ENCODE results near the gene TAC4.
"Not testable (repeated sequence)": the region's sequence is repeated elsewhere in the genome, so short reads cannot be mapped to it uniquely, and the experiment has no call there.

TAC4 gene

GRCh38 chr17:49836111-49837030, 11.5 kb downstream of the TAC4 start:
- no peak overlapping the region for H3K4me3 ChIP-seq (ENCODE audit: low read length)
- no peak overlapping the region for H3K27ac ChIP-seq (ENCODE audit: low read length)
- H3K4me1 ChIP-seq (ENCODE audit: control insufficient read depth, low read depth, low read length): no peaks in the 10 kb centered on the region
- no peaks in the 10 kb centered on the region for H3K9me3 ChIP-seq (ENCODE audit: control insufficient read depth, low read depth, low read length)
- peaks cover 26% of the 10 kb centered on the region for H3K36me3 ChIP-seq (ENCODE audit: control insufficient read depth, low read depth, low read length)
- H3K9ac ChIP-seq (ENCODE audit: low read length): no peak overlapping the region
- no peaks in the 10 kb centered on the region for H3K27me3 ChIP-seq (ENCODE audit: control insufficient read depth, insufficient read depth, low read length)

GRCh38 chr17:49835472-49835871, 12.4 kb downstream of the TAC4 start:
- Histone ChIP-seq H3K27me3 (ENCODE audit: control insufficient read depth, insufficient read depth, low read length) (no peaks in the 10 kb centered on the region), H3K27ac (ENCODE audit: low read length) (no peak overlapping the region), H3K4me3 (ENCODE audit: low read length) (no peak overlapping the region), H3K9me3 (ENCODE audit: control insufficient read depth, low read depth, low read length) (no peaks in the 10 kb centered on the region), H3K4me1 (ENCODE audit: control insufficient read depth, low read depth, low read length) (no peaks in the 10 kb centered on the region), H3K36me3 (ENCODE audit: control insufficient read depth, low read depth, low read length) (peaks cover 28% of the 10 kb centered on the region), H3K9ac (ENCODE audit: low read length) (no peak overlapping the region)

- no peaks in the 10 kb centered on the region for H3K9me3 ChIP-seq (ENCODE audit: control insufficient read depth, low read depth, low read length)
- peaks cover 34% of the 10 kb centered on the region for H3K36me3 ChIP-seq (ENCODE audit: control insufficient read depth, low read depth, low read length)
- no peak overlapping the region for H3K4me3 ChIP-seq (ENCODE audit: low read length)
- H3K27ac ChIP-seq (ENCODE audit: low read length): no peak overlapping the region
- H3K4me1 ChIP-seq (ENCODE audit: control insufficient read depth, low read depth, low read length): no peaks in the 10 kb centered on the region
- no peaks in the 10 kb centered on the region for H3K27me3 ChIP-seq (ENCODE audit: control insufficient read depth, insufficient read depth, low read length)
- no peak overlapping the region for H3K9ac ChIP-seq (ENCODE audit: low read length)
Measured at GRCh38 chr17:49834118-49834743, 13.6 kb downstream of the TAC4 start.

GRCh38 chr17:49832840-49833599, 14.8 kb downstream of the TAC4 start:
- H3K27me3 ChIP-seq (ENCODE audit: control insufficient read depth, insufficient read depth, low read length): no peaks in the 10 kb centered on the region
- H3K9ac ChIP-seq (ENCODE audit: low read length): no peak overlapping the region
- no peak overlapping the region for H3K27ac ChIP-seq (ENCODE audit: low read length)
- peaks cover 46% of the 10 kb centered on the region for H3K36me3 ChIP-seq (ENCODE audit: control insufficient read depth, low read depth, low read length)
- no peaks in the 10 kb centered on the region for H3K4me1 ChIP-seq (ENCODE audit: control insufficient read depth, low read depth, low read length)
- H3K9me3 ChIP-seq (ENCODE audit: control insufficient read depth, low read depth, low read length): no peaks in the 10 kb centered on the region
- no peak overlapping the region for H3K4me3 ChIP-seq (ENCODE audit: low read length)

GRCh38 chr17:49830605-49831004, 17.3 kb downstream of the TAC4 start:
- Histone ChIP-seq H3K36me3 (ENCODE audit: control insufficient read depth, low read depth, low read length) (peaks cover 69% of the 10 kb centered on the region), H3K27me3 (ENCODE audit: control insufficient read depth, insufficient read depth, low read length) (no peaks in the 10 kb centered on the region), H3K9me3 (ENCODE audit: control insufficient read depth, low read depth, low read length) (no peaks in the 10 kb centered on the region), H3K9ac (ENCODE audit: low read length) (no peak overlapping the region), H3K4me1 (ENCODE audit: control insufficient read depth, low read depth, low read length) (no peaks in the 10 kb centered on the region), H3K27ac (ENCODE audit: low read length) (no peak overlapping the region), H3K4me3 (ENCODE audit: low read length) (no peak overlapping the region)

- H3K9me3 ChIP-seq (ENCODE audit: control insufficient read depth, low read depth, low read length): no peaks in the 10 kb centered on the region
- peaks cover 6% of the 10 kb centered on the region for H3K4me1 ChIP-seq (ENCODE audit: control insufficient read depth, low read depth, low read length)
- H3K27ac ChIP-seq (ENCODE audit: low read length): no peak overlapping the region
- H3K36me3 ChIP-seq (ENCODE audit: control insufficient read depth, low read depth, low read length): peaks cover 79% of the 10 kb centered on the region
- no peak overlapping the region for H3K4me3 ChIP-seq (ENCODE audit: low read length)
- H3K27me3 ChIP-seq (ENCODE audit: control insufficient read depth, insufficient read depth, low read length): no peaks in the 10 kb centered on the region
- H3K9ac ChIP-seq (ENCODE audit: low read length): no peak overlapping the region
Measured at GRCh38 chr17:49829026-49829425, 18.8 kb downstream of the TAC4 start.

GRCh38 chr17:49828325-49828724, 19.5 kb downstream of the TAC4 start:
- not testable (repeated sequence) for H3K27ac ChIP-seq (ENCODE audit: low read length); H3K9me3 ChIP-seq (ENCODE audit: control insufficient read depth, low read depth, low read length); H3K4me1 ChIP-seq (ENCODE audit: control insufficient read depth, low read depth, low read length); H3K4me3 ChIP-seq (ENCODE audit: low read length); H3K9ac ChIP-seq (ENCODE audit: low read length); H3K27me3 ChIP-seq (ENCODE audit: control insufficient read depth, insufficient read depth, low read length)
- peaks cover 79% of the 10 kb centered on the region for H3K36me3 ChIP-seq (ENCODE audit: control insufficient read depth, low read depth, low read length)

GRCh38 chr17:49825645-49826044, 22.2 kb downstream of the TAC4 start:
- no peaks in the 10 kb centered on the region for H3K9me3 ChIP-seq (ENCODE audit: control insufficient read depth, low read depth, low read length)
- peaks cover 93% of the 10 kb centered on the region for H3K36me3 ChIP-seq (ENCODE audit: control insufficient read depth, low read depth, low read length)
- no peak overlapping the region for H3K9ac ChIP-seq (ENCODE audit: low read length)
- peaks cover 8% of the 10 kb centered on the region for H3K4me1 ChIP-seq (ENCODE audit: control insufficient read depth, low read depth, low read length)
- no peaks in the 10 kb centered on the region for H3K27me3 ChIP-seq (ENCODE audit: control insufficient read depth, insufficient read depth, low read length)
- no peak overlapping the region for H3K4me3 ChIP-seq (ENCODE audit: low read length)
- H3K27ac ChIP-seq (ENCODE audit: low read length): no peak overlapping the region

- Histone ChIP-seq H3K36me3 (ENCODE audit: control insufficient read depth, low read depth, low read length) (peaks cover 95% of the 10 kb centered on the region), H3K27ac (ENCODE audit: low read length) (no peak overlapping the region), H3K4me3 (ENCODE audit: low read length) (no peak overlapping the region), H3K27me3 (ENCODE audit: control insufficient read depth, insufficient read depth, low read length) (no peaks in the 10 kb centered on the region), H3K9me3 (ENCODE audit: control insufficient read depth, low read depth, low read length) (no peaks in the 10 kb centered on the region), H3K9ac (ENCODE audit: low read length) (no peak overlapping the region), H3K4me1 (ENCODE audit: control insufficient read depth, low read depth, low read length) (peaks cover 15% of the 10 kb centered on the region)
Measured at GRCh38 chr17:49823614-49824013, 24.3 kb downstream of the TAC4 start.

GRCh38 chr17:49822829-49823228, 25.0 kb downstream of the TAC4 start:
- H3K4me1 ChIP-seq (ENCODE audit: control insufficient read depth, low read depth, low read length): peaks cover 19% of the 10 kb centered on the region
- no peak overlapping the region for H3K4me3 ChIP-seq (ENCODE audit: low read length)
- peaks cover 96% of the 10 kb centered on the region for H3K36me3 ChIP-seq (ENCODE audit: control insufficient read depth, low read depth, low read length)
- H3K9ac ChIP-seq (ENCODE audit: low read length): no peak overlapping the region
- no peak overlapping the region for H3K27ac ChIP-seq (ENCODE audit: low read length)
- H3K27me3 ChIP-seq (ENCODE audit: control insufficient read depth, insufficient read depth, low read length): no peaks in the 10 kb centered on the region
- no peaks in the 10 kb centered on the region for H3K9me3 ChIP-seq (ENCODE audit: control insufficient read depth, low read depth, low read length)

GRCh38 chr17:49821916-49822315, 26.0 kb downstream of the TAC4 start:
- no peaks in the 10 kb centered on the region for H3K9me3 ChIP-seq (ENCODE audit: control insufficient read depth, low read depth, low read length)
- peaks cover 27% of the 10 kb centered on the region for H3K4me1 ChIP-seq (ENCODE audit: control insufficient read depth, low read depth, low read length)
- no peak overlapping the region for H3K27ac ChIP-seq (ENCODE audit: low read length)
- peaks cover 94% of the 10 kb centered on the region for H3K36me3 ChIP-seq (ENCODE audit: control insufficient read depth, low read depth, low read length)
- no peak overlapping the region for H3K4me3 ChIP-seq (ENCODE audit: low read length)
- H3K9ac ChIP-seq (ENCODE audit: low read length): no peak overlapping the region
- H3K27me3 ChIP-seq (ENCODE audit: control insufficient read depth, insufficient read depth, low read length): no peaks in the 10 kb centered on the region
